ENCODE results near the gene NR1H3.
A peak's percentile ranks its signal among the peaks of the same experiment; 100 is the strongest.

The NR1H3 gene

DNA sequence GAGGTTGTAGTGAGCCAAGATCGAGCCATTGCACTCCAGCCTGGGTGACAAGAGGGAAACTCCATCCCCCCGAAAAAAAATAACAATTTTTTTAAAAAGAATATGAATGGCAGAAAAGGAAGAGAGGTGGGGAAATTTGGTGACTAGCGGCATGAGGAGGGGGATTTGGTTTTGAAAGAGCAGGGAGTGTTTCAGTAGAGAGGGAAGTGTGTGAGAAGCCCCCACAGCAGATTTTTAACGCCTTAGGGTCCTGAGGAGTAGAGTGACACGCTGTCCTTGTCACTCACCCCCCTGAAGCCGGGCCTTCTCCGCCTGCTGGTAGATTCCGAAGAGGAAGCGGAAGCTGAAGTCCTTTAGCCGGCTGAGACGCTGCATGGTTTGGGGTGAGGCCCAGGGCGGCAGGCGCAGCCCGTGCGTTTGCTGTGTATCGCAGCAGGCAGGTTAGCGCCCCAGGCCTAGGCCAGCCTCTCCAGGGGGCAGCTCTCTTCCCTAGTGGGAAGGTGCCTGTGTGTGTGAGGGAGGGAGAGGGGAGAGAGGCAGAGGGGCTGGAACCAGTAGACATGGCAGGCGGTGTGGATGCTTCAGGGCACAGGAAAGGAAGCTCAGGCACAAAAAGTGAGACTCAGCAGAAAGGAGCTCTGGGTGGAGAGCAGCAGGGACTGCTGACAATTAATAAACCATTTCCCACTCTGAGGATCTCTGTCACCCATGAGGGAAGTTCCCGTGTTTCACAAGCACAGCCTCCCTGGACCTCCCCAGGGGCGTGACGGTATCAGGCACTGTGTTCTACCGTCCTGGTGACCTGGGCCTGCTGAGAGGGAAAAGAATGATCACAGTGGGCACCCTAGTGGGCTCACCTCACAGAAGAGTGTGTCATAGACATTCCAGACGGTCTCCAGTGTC is 13.1 kb upstream of the NR1H3 start:
- no peak for DNase-seq

GRCh38 chr11:47245611-47246357 is 12.0 kb upstream of the NR1H3 start:
- DNase-seq: no peak

- no peak for DNase-seq
Observed at GRCh38 chr11:47247502-47247901, 10.3 kb upstream of the NR1H3 start.

- DNase-seq: no peak
Observed at GRCh38 chr11:47248304-47248663, 9.5 kb upstream of the NR1H3 start.

DNA sequence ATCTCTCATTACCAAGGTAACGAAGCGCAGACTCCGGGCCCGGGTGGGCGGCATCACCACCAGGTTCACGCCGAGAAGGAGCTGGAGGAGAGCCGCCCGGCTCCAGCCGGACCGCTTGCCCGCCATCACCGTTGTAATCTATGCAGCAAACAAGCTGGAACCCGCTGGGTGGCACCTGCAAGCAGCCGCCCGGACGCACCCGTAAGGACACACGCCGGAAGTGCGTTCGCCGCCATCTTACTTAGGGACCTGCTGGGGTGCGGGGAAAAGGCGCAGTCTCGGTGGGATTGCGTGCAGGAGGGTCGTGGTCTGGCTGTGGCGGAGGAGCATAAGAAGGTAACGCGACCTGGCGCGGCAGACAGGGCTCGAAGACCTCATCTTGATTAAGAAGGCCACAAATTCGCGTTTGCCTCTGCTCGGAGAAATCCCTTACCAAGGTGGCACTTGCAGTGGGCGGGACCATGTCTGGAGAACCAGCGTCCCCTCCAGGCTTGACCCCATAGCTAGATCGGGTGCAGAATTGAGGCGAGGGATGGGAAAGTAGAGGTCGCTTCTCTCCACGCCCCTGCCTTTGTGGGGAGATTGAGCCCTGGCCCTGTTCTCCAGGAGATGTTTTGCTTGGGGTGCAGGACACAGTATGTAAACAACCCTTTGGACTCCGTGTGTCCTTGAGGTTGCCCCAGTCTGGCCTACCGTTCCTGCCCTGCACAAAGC is 9.0 kb upstream of the NR1H3 start, which contains the start of gene ACP2:
ACP2 (minus strand) TSS at position 151 of the 714 bp plus-strand sequence; CDS start at position 126, 25 bp downstream.
- peak; percentile 95 for DNase-seq

DNA sequence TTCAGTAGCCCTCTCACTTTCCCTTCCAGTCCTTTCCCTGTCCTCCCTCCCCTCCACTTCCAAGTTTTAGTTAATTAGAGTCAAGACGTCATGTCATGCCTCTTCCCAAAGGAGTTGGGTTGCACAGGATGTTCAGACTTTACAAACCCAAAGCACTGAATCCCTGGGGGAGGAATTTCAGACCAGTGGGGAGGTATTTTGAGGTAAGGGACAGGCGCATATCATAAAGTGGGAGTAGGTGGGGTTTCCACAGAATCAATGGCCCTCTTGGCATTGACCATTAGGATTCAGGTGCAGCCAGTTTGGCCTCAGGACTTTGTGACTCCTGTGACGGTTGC is 8.4 kb upstream of the NR1H3 start:
- no peak for DNase-seq

DNA sequence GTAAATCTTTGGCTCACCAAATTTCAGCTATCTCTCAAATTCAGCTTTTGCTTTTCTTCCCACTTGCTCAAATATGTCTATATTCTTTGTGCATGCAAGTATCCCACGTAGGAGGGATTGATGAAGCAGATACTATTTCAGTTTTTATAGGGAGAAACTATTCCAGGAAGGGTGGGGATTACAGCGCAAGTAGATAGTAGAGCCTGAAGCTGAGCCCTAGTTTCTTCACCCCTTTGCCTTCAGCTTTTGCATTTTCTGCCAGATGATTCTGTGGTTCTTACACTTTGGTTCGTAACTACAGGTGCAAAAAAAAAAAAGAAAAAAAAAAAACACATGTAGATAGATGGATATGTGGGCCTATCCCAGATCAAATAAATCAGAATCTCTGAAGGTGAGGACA is 6.0 kb upstream of the NR1H3 start:
- DNase-seq: no peak

GRCh38 chr11:47253660-47254059 is 4.1 kb upstream of the NR1H3 start:
- DNase-seq: no peak

DNA sequence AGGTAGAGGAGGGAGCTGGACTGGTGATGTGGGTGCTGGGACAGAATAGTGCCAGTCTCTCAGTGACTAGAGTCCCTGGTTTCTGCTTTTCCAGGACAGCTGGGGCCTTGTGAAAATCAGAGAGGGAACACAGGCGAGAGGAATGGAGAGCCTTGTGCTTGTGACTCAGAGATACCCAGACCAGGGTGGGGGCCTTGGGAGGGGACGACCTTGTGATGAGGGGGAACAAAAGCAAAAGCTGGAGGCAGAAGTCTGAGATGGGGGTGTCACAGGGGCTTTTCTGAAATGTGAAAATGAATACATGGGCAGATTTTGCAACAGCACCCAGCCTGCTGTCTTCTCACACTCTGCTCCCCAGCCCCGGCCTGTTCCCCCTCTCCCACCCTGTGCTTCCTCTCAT is 3.4 kb upstream of the NR1H3 start:
- no peak for DNase-seq

- no peak for DNase-seq
Observed at GRCh38 chr11:47256374-47256773, 1.4 kb upstream of the NR1H3 start.

GRCh38 chr11:47257177-47257516 is 649 bp upstream of the NR1H3 start:
- DNase-seq: no peak

DNA sequence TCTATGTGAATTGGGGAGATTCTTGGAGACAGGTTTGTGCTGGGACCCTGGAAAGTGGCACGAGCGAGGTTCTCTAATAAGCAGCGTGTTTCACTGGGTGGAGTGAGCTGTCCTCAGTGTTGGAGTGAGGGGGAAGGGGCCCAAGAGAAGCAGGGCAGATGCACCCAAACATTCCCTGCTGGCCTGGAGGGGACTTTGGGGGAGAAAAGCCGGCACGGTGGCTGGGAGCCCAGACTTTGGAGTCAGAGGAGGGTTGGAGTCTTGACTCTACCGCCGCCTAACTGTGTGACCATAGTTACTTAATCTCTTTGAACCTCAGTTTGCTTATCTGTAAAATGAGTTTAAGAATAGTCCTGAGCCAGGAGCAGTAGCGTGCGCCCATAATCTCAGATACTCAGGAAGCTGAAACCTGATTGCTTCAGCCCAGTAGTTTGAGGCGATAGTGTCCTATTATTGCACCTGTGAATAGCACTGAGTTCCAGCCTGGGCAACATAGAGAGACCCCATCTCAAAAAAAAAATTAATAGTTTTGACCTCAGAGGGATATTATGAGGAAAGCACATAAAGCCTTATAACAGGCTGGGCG is 614 bp downstream of the NR1H3 start:
- peak; percentile 64 for DNase-seq

DNA sequence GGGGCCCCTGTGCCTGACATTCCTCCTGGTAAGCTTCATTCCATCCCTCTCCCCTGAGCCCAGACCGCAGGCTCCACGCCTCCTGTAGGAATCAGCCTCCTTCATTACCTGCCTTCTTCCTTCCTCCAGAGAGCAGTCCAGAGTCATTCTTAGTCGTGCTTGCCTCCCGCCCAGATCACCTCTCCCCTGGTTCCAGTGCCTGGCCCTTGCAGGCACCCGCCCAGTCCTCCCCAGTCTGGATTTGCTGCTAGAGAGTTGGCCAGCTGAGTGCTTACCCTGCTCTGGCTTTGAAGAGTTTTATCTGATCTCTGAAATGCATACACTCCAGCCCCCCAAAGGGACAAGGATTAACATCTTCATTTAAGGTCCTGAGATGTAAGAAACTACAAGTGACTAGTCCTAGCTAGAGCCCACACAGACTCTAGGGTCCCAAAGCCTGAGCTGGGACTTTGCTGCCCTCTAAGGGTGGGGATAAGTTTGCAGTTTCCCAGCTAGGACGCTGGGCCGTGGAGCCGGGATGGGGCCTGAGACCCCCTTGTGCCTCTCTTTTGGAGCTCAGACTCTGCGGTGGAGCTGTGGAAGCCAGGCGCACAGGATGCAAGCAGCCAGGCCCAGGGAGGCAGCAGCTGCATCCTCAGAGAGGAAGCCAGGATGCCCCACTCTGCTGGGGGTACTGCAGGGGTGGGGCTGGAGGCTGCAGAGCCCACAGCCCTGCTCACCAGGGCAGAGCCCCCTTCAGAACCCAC is 1.6 kb downstream of the NR1H3 start:
- DNase-seq: peak; percentile 77

GRCh38 chr11:47260366-47260765 is 2.6 kb downstream of the NR1H3 start:
- no peak for DNase-seq

DNA sequence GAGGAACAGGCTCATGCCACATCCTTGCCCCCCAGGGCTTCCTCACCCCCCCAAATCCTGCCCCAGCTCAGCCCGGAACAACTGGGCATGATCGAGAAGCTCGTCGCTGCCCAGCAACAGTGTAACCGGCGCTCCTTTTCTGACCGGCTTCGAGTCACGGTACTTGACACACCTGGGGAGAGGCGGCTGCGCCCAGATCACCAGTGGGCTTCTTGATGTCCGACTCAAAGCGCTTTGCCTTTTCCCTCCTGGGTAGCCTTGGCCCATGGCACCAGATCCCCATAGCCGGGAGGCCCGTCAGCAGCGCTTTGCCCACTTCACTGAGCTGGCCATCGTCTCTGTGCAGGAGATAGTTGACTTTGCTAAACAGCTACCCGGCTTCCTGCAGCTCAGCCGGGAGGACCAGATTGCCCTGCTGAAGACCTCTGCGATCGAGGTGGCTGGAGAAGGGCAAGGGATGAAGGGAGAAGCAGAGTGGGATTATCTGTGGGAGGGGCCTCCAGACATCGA is 3.5 kb downstream of the NR1H3 start:
- no peak for DNase-seq

- DNase-seq: no peak
Observed at GRCh38 chr11:47264119-47264518, 6.3 kb downstream of the NR1H3 start.

- peak; percentile 51 for DNase-seq
Observed at GRCh38 chr11:47264521-47264920, 6.7 kb downstream of the NR1H3 start.

DNA sequence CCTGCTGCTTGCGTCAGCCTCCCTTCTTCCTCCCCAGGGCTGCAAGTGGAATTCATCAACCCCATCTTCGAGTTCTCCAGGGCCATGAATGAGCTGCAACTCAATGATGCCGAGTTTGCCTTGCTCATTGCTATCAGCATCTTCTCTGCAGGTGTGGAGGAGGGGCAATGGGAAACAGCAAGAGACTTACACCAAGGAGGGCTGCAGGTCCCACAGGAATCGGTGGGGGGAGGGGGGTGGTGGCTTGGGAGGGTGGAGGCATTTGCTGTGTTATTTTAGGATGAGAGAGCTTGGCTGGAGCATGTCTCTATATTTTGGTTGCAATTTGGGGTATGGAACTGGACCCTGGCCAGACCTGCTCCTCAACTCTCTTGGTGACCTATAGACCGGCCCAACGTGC is 10.1 kb downstream of the NR1H3 start:
- no peak for DNase-seq

DNA sequence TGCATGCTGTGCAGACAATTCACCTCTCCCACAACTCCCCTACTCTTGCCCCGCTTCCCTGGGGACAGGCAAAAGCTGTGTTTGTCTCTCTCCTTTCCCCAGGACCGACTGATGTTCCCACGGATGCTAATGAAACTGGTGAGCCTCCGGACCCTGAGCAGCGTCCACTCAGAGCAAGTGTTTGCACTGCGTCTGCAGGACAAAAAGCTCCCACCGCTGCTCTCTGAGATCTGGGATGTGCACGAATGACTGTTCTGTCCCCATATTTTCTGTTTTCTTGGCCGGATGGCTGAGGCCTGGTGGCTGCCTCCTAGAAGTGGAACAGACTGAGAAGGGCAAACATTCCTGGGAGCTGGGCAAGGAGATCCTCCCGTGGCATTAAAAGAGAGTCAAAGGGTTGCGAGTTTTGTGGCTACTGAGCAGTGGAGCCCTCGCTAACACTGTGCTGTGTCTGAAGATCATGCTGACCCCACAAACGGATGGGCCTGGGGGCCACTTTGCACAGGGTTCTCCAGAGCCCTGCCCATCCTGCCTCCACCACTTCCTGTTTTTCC is 10.7 kb downstream of the NR1H3 start:
- no peak for DNase-seq

DNA sequence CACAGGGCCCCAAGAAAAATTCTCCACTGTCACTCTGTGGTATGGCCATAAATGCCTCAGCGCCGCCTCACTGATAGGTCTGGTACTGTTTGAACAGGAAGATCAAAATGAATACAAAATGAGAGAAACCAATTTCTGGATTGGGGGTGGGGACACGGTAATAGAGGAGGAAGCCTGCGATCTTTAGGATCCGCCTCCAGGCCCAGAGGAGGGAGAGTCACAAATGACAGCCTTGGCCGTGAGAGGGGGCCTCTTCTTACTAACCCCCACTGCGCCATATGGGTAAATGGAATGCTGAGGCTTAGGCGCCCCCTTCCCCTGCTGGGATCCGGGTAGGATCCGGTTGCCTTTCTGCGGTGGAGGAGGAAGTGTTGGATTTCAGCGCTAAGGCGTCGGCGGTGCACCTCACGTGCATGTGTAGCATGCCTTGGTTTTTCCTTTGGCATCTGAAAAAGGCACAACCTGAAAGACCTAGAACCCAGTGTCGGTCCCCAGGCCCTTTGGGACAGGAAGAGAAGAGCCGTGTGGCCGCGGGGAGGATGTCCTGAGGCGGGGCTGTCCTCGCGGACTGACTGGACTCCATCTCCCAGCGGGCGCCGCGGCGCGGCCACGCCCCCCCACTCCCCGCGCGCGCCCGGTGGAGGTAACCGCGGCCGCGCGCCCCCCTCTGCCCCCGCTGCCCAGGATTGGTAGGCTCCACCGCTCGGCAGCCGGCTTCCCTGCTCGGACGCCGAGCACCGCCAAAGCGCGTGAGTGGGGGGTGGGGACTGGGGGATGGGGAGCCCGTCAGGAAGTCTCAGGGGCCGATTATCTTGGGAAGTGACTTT is 11.4 kb downstream of the NR1H3 start:
- peak; percentile 96 for DNase-seq

GRCh38 chr11:47269829-47270305 is 12.1 kb downstream of the NR1H3 start, which contains the start of gene MADD:
Gene MADD (plus strand): TSS chr11:47270133.
- DNase-seq: peak; percentile 92

All from hematopoietic multipotent progenitor cell treated with erythropoietin and hydrocortisone succinate and interleukin-3 and kit ligand, for 6 days (in vitro differentiated cells).